Fibroblast of villous mesenchyme (primary cell): ENCODE data around the gene RARRES1. TPM values are rescaled to one million over a fixed set of nuclear protein-coding genes. Genes with fewer than 3 reads are reported as not detected.

Experiments
- DNase-seq: peaks from one replicate; pipeline ENCODE4 v3.0.0-alpha.2; 2010; ENCODE audit warnings: low read depth
- H3K4me3 ChIP-seq: 2 replicates; pipeline ENCODE4 v1.5.1; 2011; ENCODE audit warnings: low read depth, mild to moderate bottlenecking, low read length
- total RNA-seq: library from RNA; depleted of rRNA; stranded (reverse); fragments of >200 nt; gene quantifications from 2 replicates; pipeline ENCODE4 v1.2.3, GENCODE V29; 2012
- TF ChIP-seq, protein P1 (sequence below): IDR thresholded peaks from 2 replicates; pipeline ENCODE4 v1.5.1; 2012; ENCODE audit warnings: low read depth, mild to moderate bottlenecking, low read length; ENCODE audit not compliant: insufficient read depth

Gene RARRES1
- total RNA-seq, 1 donor = 8.2 TPM

DNA sequence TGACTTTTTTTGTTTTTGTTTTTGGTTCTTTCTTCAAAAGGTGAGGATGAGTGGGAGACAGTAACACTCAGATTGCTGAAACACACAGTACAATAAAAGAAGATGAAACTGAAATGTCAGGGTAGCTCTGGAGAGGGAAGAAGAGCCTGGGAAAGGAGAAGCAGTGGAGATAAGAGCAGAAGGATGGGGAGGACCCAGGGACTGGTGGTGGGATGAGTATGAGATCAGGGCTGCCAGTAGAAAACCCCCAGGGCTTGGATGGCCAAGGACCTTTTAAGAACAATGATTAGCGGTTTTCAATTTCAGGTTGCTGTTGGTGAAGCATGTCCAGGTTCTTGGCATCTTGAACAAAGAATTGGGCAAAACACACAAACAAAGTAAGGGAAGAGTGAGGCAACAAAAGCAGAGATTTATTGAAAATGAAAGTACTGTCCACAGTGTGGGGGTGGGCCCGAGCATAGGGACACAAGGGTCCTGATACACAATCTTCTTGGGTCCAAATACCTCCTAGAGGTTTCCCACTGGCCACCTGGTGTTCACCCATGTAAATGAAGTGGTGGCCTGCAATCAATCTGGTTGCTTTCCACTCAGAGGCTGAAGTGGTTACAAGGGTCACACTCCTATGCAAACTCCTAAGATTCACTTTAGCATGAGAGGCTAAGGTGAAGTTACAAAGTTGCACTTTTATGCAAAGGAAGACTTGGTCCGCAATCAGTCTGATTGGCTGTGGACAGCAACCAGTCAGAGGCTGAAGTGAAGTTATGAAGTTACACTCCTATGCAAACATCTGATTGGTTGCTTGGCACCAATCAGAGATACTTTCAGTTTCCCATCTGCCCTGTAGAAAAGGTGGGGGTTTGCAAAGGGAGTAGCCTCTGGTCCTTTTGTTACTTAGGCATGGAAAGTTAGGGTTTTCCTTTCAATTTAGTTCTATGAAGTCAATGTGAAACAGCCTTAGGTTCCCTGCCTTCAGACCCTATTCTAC is 43.5 kb upstream of the RARRES1 start:
- DNase-seq = no peak
- TF ChIP-seq, protein P1, sequence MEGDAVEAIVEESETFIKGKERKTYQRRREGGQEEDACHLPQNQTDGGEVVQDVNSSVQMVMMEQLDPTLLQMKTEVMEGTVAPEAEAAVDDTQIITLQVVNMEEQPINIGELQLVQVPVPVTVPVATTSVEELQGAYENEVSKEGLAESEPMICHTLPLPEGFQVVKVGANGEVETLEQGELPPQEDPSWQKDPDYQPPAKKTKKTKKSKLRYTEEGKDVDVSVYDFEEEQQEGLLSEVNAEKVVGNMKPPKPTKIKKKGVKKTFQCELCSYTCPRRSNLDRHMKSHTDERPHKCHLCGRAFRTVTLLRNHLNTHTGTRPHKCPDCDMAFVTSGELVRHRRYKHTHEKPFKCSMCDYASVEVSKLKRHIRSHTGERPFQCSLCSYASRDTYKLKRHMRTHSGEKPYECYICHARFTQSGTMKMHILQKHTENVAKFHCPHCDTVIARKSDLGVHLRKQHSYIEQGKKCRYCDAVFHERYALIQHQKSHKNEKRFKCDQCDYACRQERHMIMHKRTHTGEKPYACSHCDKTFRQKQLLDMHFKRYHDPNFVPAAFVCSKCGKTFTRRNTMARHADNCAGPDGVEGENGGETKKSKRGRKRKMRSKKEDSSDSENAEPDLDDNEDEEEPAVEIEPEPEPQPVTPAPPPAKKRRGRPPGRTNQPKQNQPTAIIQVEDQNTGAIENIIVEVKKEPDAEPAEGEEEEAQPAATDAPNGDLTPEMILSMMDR = no peak
- H3K4me3 ChIP-seq = no peak overlapping the region

GRCh38 chr3:158774965-158775364 is 42.7 kb upstream of the RARRES1 start:
- DNase-seq = peak; percentile 76
- TF ChIP-seq, protein P1 = no peak
- H3K4me3 ChIP-seq = no peak overlapping the region

DNA sequence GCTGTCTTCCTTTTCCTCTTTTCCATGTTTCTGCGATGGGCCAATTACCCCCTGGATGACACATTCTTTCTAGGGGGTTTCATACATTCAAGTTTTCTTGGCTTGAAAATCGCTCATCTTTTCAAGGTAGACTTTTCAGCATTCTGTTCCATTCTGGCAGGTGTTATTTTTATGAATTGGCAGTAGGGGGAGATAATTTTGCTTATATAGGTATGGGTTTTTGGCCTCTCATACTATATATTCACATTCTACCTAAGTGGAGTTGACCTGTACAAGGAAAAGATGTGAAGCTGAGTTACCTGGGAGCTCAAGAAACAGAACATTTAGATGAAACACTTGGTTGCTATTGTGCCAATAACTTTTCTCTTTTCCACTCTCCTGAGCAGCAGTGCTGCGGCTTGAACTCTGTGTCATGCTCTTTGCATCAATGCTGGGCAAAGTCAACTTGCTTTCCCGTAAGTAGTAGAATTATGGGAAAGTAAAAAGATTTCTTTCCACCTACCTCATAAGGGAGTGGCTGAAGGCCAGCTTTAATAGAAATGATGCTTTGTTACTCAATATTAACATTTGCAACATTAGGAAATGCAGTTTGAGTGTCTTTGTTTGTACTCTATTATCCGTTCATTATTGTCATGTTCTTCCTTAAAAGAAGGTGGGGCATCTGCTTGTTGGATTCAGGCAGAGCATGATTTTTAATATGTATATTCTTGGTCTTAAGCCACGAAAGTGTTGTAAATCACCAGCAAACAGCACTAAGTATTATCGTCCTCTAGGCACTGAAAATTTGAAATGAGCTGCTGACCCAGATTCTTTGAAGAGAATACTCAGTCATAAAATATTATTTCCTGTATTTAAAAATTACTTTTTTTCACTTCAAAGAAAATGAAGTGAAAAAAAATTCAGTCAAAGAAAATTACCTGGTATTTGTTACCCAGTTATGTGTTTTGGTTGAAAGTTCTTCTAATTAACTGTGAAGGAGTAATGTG is 41.9 kb upstream of the RARRES1 start:
- no peak overlapping the region for H3K4me3 ChIP-seq
- TF ChIP-seq, protein P1 = no peak
- DNase-seq = peak; percentile 71

- DNase-seq = no peak
- H3K4me3 ChIP-seq = no peak overlapping the region
- TF ChIP-seq, protein P1 = no peak
Measured at GRCh38 chr3:158773166-158773565, 40.9 kb upstream of the RARRES1 start.

- no peak for DNase-seq
- TF ChIP-seq, protein P1 = no peak
- H3K4me3 ChIP-seq = no peak overlapping the region
Measured at GRCh38 chr3:158771982-158772381, 39.7 kb upstream of the RARRES1 start.

DNA sequence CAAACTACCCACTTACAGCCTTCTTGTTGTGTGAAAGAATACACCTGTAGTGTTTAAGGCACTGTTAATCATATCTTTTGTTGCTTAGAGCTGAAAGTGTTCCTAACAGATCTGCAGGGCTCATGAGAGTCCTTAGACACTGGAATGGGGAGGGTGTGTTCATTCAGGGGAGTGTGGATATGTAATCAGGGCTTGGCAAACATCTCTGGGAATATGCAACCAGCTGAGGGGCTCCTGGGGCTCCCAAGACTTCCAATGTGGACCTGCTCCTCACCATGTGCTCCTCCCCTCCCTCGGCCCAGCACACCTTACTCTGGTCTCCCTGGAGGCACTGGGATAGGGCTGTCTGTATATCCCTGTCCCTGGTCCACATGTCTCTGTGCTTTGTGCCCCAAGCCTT is 39.3 kb upstream of the RARRES1 start:
- no peak overlapping the region for H3K4me3 ChIP-seq
- TF ChIP-seq, protein P1 = no peak
- DNase-seq = no peak
